HG03108 (cell line): ENCODE results near the gene STOML1.

Experiments
- ATAC-seq: cut with Tn5 transposase; IDR thresholded peaks from one replicate; pipeline ENCODE4 v1.9.1; 2021; ENCODE audit warnings: moderate library complexity; ENCODE audit not compliant: unreplicated experiment

The STOML1 gene

GRCh38 chr15:73991726-73992593 is at the start of gene STOML1:
Gene STOML1 (minus strand): TSS chr15:73992295. CDS start chr15:73992223, 72 bp downstream.
- ATAC-seq = peak; percentile 65

DNA sequence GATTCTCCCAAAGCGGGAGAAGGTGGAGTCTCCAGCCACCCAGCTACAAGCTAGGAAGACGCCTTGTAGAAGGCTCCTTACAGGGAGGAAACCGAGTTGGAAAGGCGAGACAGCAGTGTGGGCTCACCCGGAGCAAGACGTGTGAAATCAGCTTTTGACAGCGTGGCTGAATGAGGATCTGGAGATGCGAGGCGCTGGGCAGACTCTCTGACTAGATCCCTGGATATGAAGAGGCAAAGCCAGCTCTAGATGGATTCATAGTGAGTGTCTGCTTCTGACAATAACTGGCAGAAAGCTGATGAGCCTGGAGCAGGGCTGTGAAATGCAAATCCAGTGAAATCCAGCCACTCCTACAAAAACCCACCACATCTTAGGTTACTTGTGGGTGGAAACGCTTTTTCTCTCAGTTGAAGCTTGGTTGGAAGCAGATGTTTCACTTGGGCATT is 49.2 kb upstream of the STOML1 start:
- no peak for ATAC-seq

- no peak for ATAC-seq
Observed at GRCh38 chr15:74040109-74040850, 48.2 kb upstream of the STOML1 start.

DNA sequence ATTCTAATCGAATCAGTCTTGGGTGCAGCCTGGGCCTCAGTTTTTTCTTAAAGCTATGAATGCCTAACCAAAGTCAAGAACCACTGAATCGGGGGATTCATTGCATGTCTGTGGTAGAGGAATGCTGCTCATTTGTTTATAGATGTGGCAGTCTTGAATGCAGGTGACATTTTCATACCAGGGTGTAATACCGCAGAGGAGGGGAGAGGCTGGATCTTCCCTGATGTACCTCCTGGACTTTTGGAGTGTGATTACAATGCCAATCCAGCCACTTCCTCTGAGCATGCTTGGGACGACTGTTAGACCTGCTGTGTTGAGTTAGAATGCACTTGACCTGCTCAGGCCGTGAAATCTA is 47.5 kb upstream of the STOML1 start:
- no peak for ATAC-seq

GRCh38 chr15:74038707-74039655 is 46.9 kb upstream of the STOML1 start:
- ATAC-seq = no peak

DNA sequence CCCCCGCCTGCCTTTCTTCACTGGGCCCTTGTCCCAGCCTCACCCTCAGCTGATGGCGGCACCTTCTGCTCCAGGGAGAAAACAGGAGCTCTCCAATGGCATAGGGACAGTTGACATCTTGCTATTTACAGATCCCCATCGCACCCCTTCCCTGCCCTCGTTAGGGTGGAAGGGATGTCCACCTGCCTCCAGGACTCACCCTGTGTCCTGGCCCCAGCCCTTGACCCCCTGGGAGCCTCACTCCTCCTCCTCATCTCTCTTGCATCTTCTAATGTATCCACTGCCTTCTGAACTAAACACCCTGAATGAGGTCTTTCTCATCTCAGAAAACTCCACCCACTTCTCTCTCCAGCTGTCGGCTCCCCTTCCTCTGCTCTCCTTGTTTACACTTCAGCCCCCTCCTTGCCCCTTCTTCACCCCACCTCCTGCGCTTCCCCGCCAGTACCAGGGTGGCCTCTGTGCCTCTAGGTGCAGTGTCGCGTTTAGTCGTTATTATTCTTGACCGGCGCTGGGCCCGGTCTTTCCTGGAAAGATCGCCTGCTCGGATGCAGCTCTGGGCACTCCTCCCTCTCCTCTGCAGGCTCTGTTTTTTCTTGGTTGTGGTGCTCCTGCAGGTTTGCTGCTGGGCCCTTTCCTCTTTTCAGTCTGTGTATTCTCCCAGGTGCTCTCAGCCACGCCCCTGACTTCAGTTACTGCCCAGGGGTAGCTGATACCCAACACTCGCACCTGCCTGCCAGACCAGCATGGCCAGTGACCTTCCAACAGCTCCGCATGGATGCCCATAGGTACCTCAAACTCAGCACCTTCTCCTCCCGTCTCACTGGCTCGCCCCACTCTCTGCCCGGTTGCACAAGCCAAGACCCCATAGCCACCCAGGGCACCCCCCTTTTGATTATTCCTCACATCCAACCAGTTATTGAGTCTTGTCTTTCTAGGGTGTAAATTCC is 45.3 kb upstream of the STOML1 start:
- ATAC-seq = no peak

- no peak for ATAC-seq
Observed at GRCh38 chr15:74036271-74037170, 44.4 kb upstream of the STOML1 start.

- ATAC-seq = no peak
Observed at GRCh38 chr15:74035121-74036017, 43.3 kb upstream of the STOML1 start.

DNA sequence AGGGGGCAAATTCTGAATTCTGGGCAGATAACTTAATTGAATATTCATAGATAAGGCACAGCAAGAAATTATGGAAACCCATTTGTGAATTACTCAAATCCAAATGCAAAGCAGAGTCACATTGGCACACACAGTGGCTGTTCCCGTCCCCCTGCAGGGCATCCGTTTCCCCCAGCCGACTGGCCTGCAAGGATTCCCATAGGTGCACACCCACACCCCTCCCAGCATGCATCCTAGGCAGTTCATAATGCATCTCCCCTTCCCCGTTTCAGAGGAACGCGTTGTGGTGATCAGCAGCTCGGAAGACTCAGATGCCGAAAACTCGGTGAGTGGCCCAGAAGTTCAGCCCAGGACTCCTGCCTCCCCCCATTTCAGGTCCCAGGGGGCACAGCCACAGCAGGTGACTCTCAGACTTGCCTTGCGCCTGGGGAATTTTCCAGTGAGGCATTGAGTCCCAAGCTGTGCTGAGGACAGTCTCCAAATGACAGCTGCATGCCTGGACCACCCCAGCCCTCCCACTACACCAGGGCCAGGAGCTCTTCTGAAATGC is 42.2 kb upstream of the STOML1 start:
- no peak for ATAC-seq

DNA sequence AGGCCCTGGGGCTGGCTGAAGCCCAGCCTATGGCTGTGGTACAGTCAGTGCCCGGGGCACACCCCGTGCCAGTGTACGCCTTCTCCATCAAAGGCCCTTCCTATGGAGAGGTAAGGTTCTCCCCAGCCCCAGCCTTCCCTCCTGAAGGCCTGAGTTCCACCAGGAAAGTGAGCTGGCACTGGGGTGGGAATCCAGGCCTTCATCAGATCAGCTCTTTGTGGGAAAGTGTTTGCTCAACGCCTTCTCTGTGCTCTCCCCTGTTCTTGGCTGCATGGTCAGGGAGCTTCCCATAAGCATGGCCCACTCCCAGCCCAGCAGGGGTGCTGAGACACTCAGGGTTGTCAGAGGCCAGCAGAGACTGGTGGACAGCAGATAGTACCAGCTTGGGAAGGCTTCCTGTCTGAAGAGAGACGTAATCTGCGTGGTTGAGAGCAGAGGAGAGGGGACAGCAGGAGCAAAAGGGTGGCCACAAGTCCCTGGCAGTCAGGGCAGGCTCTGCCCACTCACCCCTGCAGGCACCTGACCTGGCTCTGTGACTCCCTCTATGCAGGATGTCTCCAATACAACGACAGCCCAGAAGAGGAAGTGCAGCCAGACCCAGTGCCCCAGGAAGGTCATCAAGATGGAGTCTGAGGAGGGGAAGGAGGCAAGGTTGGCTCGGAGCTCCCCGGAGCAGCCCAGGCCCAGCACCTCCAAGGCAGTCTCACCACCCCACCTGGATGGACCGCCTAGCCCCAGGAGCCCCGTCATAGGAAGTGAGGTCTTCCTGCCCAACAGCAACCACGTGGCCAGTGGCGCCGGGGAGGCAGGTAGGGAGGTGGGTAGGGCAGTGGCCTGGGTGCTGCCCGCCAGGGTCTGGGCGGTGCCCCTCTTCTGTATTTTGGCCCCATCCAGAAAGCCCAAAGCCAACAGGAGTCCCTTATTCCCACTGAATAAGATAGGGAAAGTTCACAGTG is 40.8 kb upstream of the STOML1 start:
- no peak for ATAC-seq

GRCh38 chr15:74032046-74032445 is 40.0 kb upstream of the STOML1 start:
- no peak for ATAC-seq

DNA sequence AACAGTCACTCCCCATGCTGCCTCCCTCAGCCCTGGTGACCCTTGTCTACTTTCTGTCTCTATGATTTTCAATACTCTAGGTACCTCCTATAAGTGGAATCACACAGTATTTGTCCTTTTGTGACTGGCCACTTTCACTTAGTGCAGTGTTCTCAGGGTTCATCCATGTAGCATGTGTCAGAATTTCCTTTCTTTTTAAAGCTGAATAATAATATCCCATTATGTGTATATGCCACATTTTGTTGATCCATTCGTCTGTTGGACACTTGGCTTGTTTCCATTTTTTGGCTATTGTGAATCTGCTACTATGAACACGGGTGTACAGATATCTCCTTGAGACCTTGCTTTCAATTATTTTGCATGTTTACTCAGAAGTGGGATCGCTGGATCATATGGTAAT is 36.6 kb upstream of the STOML1 start:
- no peak for ATAC-seq

GRCh38 chr15:74027688-74028087 is 35.6 kb upstream of the STOML1 start:
- ATAC-seq = no peak

GRCh38 chr15:74025436-74025835 is 33.3 kb upstream of the STOML1 start:
- ATAC-seq = no peak

GRCh38 chr15:74024687-74025086 is 32.6 kb upstream of the STOML1 start:
- ATAC-seq = no peak

GRCh38 chr15:74022706-74023470 is 30.8 kb upstream of the STOML1 start:
- ATAC-seq = no peak
